B cell (primary cell): ENCODE data around the gene TPI1. TPM values are rescaled to one million over a fixed set of nuclear protein-coding genes. Genes with fewer than 3 reads are reported as not detected.

Experiments used
- ATAC-seq: fragments of 200-7000 bp; cut with Tn5 transposase; one replicate; pipeline ENCODE4 v1.10.0; 2021; ENCODE audit warnings: low read depth, mild to moderate bottlenecking, moderate number of reproducible peaks, moderate library complexity
- CTCF ChIA-PET: fragments of 350-600 bp; sonication (Branson Sonifier 250); formaldehyde crosslinking; loops from one replicate; lab custom pipeline; 2021; ENCODE audit warnings: antibody characterized with exemption, inconsistent platforms; lab: Charles Lee
- POLR2A ChIA-PET: fragments of 350-600 bp; sonication (Branson Sonifier 250); formaldehyde crosslinking; loops from one replicate; lab custom pipeline; 2021; ENCODE audit warnings: antibody characterized with exemption; lab: Charles Lee
- DNase-seq: peaks from one replicate; pipeline ENCODE4 v3.0.0; 2013
- H2AFZ ChIP-seq: 2 replicates; pipeline ENCODE4 v1.6.1; 2012; ENCODE audit warnings: mild to moderate bottlenecking, low read depth, low read length; ENCODE audit not compliant: insufficient read depth, poor library complexity, severe bottlenecking
- H3K27ac ChIP-seq, 2 donors: 1 replicate in 1 of 2; 2 replicates in 1 of 2; pipeline ENCODE4 v1.5.1; 2012 to 2013; ENCODE audit warnings: low read length in 2 of 2, mild to moderate bottlenecking in 2 of 2, moderate library complexity in 1 of 2
- H3K27me3 ChIP-seq, 4 experiments: fragments of 200-600 bp in 1 of 4; sonication (generic) in 1 of 4; replicated peaks in 1 of 4; 1 replicate in 2 of 4; 2 replicates in 2 of 4; pipeline versions ENCODE4 v1.6.1 to v1.7.0; 2013 to 2016; ENCODE audit warnings: low read length in 3 of 4, mild to moderate bottlenecking in 2 of 4, mixed read lengths in 1 of 4, moderate library complexity in 1 of 4; ENCODE audit not compliant: insufficient read depth in 4 of 4, control insufficient read depth in 3 of 4; ENCODE audit errors: control extremely low read depth in 1 of 4
- H3K36me3 ChIP-seq, 2 experiments: replicated peaks in 1 of 2; 1 replicate in 1 of 2; 2 replicates in 1 of 2; pipeline versions ENCODE4 v1.6.1 to v1.7.1; 2013; ENCODE audit warnings: low read length in 1 of 2; ENCODE audit not compliant: insufficient read depth in 2 of 2, control insufficient read depth in 1 of 2; ENCODE audit errors: control extremely low read depth in 1 of 2, extremely low read depth in 1 of 2
- H3K4me1 ChIP-seq, 2 donors: fragments of 200-600 bp in 1 of 2; sonication (generic) in 1 of 2; 1 replicate in 1 of 2; 2 replicates in 1 of 2; pipeline versions ENCODE4 v1.5.1 to v1.6.1; 2013 to 2017; ENCODE audit warnings: low read length in 2 of 2; ENCODE audit not compliant: control insufficient read depth in 2 of 2, insufficient read depth in 2 of 2
- H3K4me2 ChIP-seq: replicated peaks from 2 replicates; pipeline ENCODE3; 2012; ENCODE audit warnings: mild to moderate bottlenecking, low read depth, low read length; ENCODE audit not compliant: poor library complexity, severe bottlenecking
- H3K4me3 ChIP-seq, 5 experiments: fragments of 200-600 bp in 1 of 5; sonication (generic) in 1 of 5; 1 replicate in 3 of 5; 2 replicates in 2 of 5; pipeline versions ENCODE4 v1.5.1 to v1.7.0; 2011 to 2016; ENCODE audit warnings: low read length in 4 of 5, mild to moderate bottlenecking in 4 of 5, low read depth in 2 of 5, control low read depth in 1 of 5, moderate library complexity in 1 of 5; ENCODE audit not compliant: insufficient read depth in 1 of 5; ENCODE audit errors: control extremely low read depth in 1 of 5, extremely low read depth in 1 of 5
- H3K79me2 ChIP-seq: fragments of 200-600 bp; sonication (generic); one replicate; pipeline ENCODE4 v1.6.0; 2016; ENCODE audit warnings: low read length; ENCODE audit not compliant: control insufficient read depth, insufficient read depth
- H3K9ac ChIP-seq: fragments of 200-600 bp; sonication (generic); 2 replicates; pipeline ENCODE4 v1.6.1; 2017; ENCODE audit warnings: mild to moderate bottlenecking, low read length, moderate library complexity
- H3K9me3 ChIP-seq, 3 donors: one replicate each; pipeline versions ENCODE4 v1.6.1 to v1.7.1; 2013; ENCODE audit warnings: low read length in 2 of 3; ENCODE audit not compliant: control insufficient read depth in 2 of 3, insufficient read depth in 1 of 3; ENCODE audit errors: control extremely low read depth in 1 of 3
- H4K20me1 ChIP-seq: 2 replicates; pipeline ENCODE4 v1.6.0; 2012; ENCODE audit warnings: mild to moderate bottlenecking, low read length; ENCODE audit not compliant: insufficient read depth, control insufficient read depth, poor library complexity, severe bottlenecking
- H3K27ac Mint-ChIP-seq: one replicate; pipeline ENCODE4 v1.8.0; 2021; ENCODE audit warnings: mixed read lengths
- H3K27me3 Mint-ChIP-seq: one replicate; pipeline ENCODE4 v1.8.0; 2021; ENCODE audit warnings: mixed read lengths
- H3K4me1 Mint-ChIP-seq: one replicate; pipeline ENCODE4 v1.8.0; 2021; ENCODE audit warnings: mixed read lengths
- H3K4me3 Mint-ChIP-seq: one replicate; pipeline ENCODE4 v1.8.0; 2021; ENCODE audit warnings: mixed read lengths
- H3K9me3 Mint-ChIP-seq: one replicate; pipeline ENCODE4 v1.8.0; 2022; ENCODE audit warnings: mixed read lengths; ENCODE audit not compliant: insufficient read depth
- CTCF ChIP-seq: fragments of 200-600 bp; IDR thresholded peaks from one replicate; pipeline ENCODE4 v1.8.0; 2022; ENCODE audit warnings: antibody characterized with exemption, mild to moderate bottlenecking
- EZH2 ChIP-seq: IDR thresholded peaks from 2 replicates; pipeline ENCODE4 v1.6.1; 2012; ENCODE audit warnings: borderline replicate concordance, low read depth, mild to moderate bottlenecking, moderate library complexity, low read length; ENCODE audit not compliant: insufficient read depth, poor library complexity, severe bottlenecking
- WGBS: methylation state at CpG from one replicate; pipeline ENCODE4 v1.1.5; 2013; ENCODE audit warnings: missing lambda C conversion rate; ENCODE audit not compliant: insufficient coverage; 5-methylcytosine and 5-hydroxymethylcytosine counted together
- intact Hi-C: fragments of 100-400 bp; cut with micrococcal nuclease; formaldehyde crosslinking; loops from one replicate; pipeline ENCODE4 v1.10.0; 2022
- polyA plus RNA-seq: library from polyadenylated mRNA; depleted of rRNA; stranded (reverse); fragments of >200 nt; gene quantifications from 2 replicates; pipeline ENCODE4 v1.2.3, GENCODE V29; 2012
- total RNA-seq, 2 donors: library from RNA; stranded (reverse); fragments of 120-200 nt in 1 of 2; gene quantifications; 1 replicate in 1 of 2; 2 replicates in 1 of 2; pipeline versions ENCODE4 v1.2.3 to v1.2.4, GENCODE V29; 2013 to 2022

Gene TPI1
- total and polyA plus RNA-seq, 2 donors (not counting 1 experiment from before 2014, with no cell fraction given) = 181 to 187 TPM

DNA sequence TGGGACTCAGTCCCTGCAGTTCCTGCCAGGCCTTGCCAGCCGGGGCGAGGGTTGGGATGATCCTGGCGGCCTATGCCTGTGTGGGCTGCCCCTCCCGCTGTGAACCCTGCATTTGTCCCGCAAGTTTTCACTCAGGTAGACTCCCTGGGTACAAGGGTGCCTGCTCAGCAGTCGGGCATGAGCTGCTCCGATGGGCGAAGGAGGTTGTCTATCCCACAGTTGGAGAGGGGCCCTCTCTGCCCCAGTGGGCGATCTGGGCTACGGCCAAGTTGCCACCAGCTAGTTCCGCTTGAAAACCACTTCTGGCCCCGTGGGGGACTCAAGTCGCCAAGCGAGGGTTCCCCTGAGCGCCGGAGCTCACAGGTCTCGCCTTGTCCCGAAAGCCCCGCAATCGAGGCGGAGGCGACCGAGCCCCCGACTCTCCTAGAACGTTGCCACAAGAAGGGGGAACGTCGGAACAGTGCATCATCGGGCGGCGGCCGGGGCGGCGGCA is 365 bp upstream of the TPI1 start:
- Histone ChIP-seq H2AFZ (peak overlapping the region; percentile 92), H4K20me1 (peaks cover 42% of the 10 kb centered on the region), H3K36me3 (peaks cover 0 to 43% of the 10 kb centered on the region in 2 experiments), H3K27me3 (no peaks in the 10 kb centered on the region), H3K4me2 (peak overlapping the region; percentile 97), H3K9ac (peak overlapping the region; percentile 89), H3K79me2 (peaks cover 17% of the 10 kb centered on the region), H3K9me3 (no peaks in the 10 kb centered on the region), H3K4me3 (peak overlapping the region; percentile 31 to 88 (median 68)), H3K4me1 (peaks cover 29 to 34% of the 10 kb centered on the region in 2 donors), H3K27ac (peak overlapping the region; percentile 70 to 77)
- no peak for TF ChIP-seq EZH2
- TF ChIP-seq CTCF = no peak
- Mint-ChIP-seq H3K27ac (peak overlapping the region; percentile 97), H3K4me1 (peaks cover 44% of the 10 kb centered on the region), H3K4me3 (peak overlapping the region; percentile 96), H3K9me3 (no peaks in the 10 kb centered on the region), H3K27me3 (no peaks in the 10 kb centered on the region)
- CTCF ChIA-PET = interaction anchor here (0.6 to 11.8 kb wide), 9 partner anchors 14 to 306 kb away, joined by 3 to 136 read pairs (median 5); partner anchors contain the start of genes C12orf57, C1RL, CDCA3 and RNU7-1
- intact Hi-C loops = loop anchor here (1.0 kb wide), 3 partner anchors 15 to 114 kb away; partner anchors contain the start of genes EMG1, MLF2, PHB2 and USP5
- ATAC-seq (peak; percentile 10), DNase-seq (no peak)
- WGBS = 7% methylated on average over 33 of the region's 33 CpGs
- POLR2A ChIA-PET = interaction anchor here (0.5 to 5.5 kb wide), 8 partner anchors 14 to 241 kb away, joined by 3 to 49 read pairs (median 5); partner anchors contain the start of genes CDCA3, PTPN6, USP5 and ZNF384
